ENCODE data around the gene TCF7L2.
"Not testable (repeated sequence)": the region's sequence is repeated elsewhere in the genome, so short reads cannot be mapped to it uniquely, and the experiment has no call there.

The TCF7L2 gene

DNA sequence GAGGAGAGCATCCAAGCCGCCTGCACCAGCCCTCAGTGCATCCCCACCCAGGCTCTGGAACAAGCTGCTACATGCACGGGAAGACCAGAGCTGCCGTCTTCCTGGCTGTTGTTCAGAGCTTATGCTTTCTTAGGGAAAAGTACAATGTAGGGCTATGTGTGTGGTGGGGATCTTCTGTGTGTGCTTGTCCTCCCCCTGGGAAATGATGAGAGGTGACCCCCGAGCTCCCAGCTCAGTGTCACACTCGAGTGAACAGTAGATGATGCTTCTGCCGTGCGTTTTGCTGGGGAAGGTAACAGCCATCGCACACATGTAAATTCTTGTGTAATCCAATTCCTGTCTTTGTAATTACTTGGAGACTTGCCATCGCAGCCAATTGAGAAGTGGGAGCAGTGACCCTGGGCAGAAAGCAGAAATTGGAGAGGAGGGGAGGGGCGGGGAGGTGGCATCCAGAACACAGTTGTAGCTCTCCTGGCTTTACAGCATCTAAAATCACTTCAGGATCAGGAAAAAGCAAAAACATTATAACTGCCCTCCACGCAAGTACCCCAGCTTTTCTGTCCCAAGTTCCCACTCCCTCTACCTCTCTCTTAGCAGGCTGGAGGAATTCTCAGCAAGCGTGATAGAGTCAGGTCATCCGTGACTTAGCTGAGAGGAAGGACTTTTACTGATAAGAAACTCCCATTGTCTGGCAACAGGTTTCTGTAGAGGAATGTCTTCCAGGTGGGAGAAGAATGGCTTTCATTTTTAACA is 149.6 kb downstream of the TCF7L2 start:
- peak; percentile 52 for DNase-seq

GRCh38 chr10:113100281-113100680 is 150.2 kb downstream of the TCF7L2 start:
- DNase-seq: no peak

GRCh38 chr10:113103131-113103840 is 153.2 kb downstream of the TCF7L2 start:
- peak; percentile 79 for DNase-seq

DNA sequence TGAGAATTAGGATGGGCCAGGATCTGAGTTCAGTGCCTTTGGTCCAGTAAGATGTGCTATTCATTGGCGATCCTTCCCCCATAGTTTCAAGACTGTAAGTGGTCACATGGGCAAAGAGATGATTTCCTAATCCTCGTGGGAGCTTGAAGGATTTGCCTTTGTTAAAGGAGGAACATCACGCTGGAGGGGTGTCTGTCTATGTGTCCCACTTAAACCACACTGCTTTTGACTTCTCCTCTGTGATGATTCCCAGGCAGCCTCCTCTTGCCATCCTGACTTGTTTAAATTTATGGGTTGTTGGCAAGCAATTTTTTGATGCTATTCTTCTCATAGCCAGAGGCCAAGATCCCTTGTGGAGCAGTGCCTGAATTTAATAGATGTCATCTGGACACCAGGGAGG is 154.0 kb downstream of the TCF7L2 start:
- DNase-seq: peak; percentile 51

DNA sequence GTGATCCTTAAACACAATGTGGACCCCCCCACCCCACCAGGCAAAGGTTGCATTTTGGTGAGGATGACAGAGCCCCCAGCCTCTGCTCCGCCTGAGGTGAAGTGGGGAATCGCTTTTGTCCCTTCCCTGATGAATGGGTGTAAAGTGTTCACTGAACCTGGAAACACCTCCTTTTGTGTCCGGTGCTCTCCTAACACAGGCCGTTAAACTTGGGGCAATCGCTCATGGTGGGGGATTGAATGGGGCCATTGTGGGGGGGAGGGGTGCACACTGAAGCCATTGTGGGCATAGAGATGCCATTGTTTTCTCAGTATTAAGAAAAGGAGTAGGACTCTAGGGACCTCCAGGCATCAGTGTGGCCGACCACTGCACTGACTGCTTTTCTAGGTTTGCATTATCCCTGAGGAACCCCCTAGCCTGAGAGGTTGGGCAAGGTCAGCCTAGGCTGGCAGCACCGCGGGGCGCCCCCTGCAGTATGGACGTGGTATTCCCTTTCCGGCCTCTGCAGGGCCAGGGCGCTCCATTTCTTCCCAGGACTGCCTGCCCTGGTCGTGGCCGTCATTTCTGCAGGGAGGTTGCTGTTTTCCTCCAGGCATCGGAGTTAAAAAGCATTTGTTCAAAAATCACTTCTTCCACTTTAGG is 158.3 kb downstream of the TCF7L2 start:
- no peak for DNase-seq

DNA sequence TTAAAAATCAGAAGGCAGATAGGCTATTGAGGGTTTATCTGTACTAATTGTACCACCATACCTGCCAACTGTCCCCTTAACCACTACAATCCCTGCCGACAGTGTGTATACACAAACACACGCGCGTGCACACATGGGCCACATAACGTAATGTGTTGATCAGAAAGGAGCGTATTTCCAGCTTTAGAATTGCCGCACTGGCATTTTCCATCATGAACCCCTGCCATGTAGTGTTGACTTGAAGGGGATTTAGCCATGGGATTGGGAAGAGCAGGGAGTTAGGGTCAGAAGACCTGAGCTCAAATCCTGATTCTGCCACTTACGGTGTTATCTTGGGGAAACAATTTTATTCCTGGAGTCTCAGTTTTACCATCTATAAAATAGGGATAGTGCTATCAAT is 158.9 kb downstream of the TCF7L2 start:
- DNase-seq: no peak

DNA sequence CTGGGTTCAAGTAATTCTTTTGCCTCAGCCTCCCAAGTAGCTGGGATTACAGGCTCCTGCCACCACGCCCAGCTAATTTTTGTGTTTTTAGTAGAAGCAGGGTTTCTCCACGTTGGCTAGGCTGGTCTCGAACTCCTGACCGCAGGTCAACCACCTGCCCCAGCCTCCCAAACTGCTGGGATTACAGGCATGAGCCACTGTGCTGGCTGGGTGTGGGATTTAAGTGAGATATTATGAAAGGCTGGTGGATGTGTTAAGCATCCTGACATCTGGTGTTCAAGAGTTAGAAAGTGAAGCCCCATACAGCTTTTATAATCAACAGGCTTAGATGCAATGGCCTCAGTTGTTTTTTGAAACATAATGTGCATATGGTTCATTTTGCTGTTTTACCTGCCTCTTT is 159.4 kb downstream of the TCF7L2 start:
- DNase-seq: not testable (repeated sequence)

DNA sequence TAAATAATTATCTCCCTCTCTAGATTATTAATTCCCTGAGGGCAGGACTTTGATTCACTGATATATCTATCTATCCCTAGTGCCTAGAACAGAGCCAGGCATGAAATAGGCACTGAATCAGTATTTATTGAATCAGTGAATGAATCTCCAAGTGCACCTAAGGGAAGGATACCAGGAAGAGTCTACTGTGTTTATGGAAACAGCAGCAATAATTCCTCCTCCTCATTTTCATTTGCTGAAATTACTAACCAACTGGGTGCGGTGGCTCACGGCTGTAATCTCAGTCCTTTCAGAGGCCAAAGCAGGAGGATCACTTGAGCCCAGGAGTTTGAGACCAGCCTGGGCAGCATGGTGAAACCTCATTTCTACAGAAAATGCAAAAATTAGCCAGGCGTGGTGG is 161.2 kb downstream of the TCF7L2 start:
- DNase-seq: no peak

GRCh38 chr10:113111900-113112853 is 162.1 kb downstream of the TCF7L2 start:
- peak; percentile 48 for DNase-seq

GRCh38 chr10:113113241-113113640 is 163.2 kb downstream of the TCF7L2 start:
- no peak for DNase-seq

DNA sequence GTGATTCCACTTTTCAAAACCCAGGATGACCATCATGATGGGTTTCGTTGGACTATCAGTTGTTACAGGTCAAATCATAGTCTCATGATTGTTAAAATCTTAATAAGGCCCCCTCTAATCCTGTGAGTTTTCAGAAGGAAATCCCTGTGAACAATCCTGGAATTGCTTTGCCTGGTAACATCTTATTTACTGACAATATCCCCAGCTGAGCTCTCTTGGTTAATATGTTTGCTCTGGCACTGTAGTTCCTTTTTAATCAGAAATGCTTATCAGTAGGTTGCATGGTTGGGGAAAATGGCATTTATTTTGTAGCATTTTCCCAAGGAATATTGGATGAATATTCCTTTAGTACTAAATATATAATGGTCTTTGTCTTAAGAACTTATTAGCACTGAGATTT is 163.9 kb downstream of the TCF7L2 start:
- no peak for DNase-seq

DNA sequence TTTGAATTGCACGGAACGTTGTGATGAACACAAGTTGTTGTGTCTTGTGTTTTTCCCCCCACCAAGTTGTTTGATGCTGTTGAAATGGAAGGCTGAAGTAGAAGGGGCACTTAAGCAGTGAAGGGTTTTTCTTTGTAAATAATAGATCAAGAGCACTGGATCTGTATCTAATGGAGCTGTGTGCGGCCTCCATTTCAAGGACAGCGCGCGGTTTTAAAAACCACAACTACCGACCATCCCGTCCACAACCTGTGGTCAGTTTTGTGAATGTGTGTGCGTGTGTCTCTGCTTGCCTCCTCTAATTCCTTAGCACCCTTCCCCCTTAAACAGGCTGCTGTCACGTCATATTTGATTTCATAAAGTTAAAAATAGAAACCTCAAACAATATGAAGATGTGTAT is 165.5 kb downstream of the TCF7L2 start:
- no peak for DNase-seq

DNA sequence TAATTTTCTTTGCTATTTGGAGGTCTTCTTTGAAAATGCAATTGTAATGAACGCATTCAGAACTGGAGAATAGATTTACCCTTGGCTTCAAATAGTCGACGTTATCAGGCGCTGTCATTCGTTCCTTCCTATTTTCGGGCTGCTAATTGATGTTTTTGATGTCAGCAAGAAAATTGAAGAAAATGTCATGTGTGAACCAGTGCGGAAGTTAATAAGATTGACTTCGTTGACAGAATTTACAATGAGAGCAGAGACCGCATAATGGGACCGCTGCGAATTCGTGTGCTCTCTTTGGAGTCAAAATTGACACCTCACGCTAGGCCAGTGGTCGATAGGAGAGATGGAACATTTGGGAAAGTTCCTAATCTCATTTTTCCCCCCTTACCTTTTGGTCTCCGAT is 168.8 kb downstream of the TCF7L2 start:
- DNase-seq: no peak

DNA sequence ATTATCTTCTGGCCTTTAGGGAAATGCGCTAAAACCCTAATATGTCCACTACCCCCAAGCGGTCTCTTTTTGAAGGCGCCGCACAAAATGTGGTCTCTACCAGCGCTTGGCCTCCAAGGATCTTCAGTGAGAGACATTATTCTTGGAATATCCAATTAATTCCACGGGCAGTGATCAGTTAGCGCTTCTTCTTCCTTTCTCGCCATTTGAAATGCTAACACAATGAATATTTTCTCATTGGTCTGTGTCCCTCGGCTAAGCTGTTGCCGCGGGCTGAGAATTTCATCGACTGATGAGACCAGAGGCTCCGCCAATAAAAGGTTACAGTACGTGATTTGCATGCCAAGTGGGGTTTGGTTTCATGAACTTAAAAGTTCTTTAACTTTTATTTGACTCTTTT is 169.8 kb downstream of the TCF7L2 start:
- DNase-seq: no peak

DNA sequence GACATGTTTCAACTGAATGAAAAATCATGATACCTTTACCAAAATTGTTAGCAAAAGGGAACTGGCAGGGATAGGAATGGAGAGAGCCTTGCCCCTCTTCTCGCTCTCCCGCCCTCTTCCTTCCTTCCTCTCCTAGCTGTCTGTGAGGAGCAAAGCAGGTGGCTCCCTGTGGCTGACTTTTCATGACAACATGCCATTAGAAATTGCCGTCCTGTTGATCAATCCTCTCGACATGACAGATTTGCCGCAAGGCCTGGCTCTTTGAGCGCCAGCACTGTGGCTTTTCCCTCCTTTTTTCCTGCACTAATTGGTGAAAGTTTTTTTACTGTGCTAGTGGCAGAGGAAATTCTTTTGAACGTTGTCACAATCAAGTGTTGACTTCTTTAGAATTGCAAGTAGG is 171.1 kb downstream of the TCF7L2 start:
- DNase-seq: no peak

DNA sequence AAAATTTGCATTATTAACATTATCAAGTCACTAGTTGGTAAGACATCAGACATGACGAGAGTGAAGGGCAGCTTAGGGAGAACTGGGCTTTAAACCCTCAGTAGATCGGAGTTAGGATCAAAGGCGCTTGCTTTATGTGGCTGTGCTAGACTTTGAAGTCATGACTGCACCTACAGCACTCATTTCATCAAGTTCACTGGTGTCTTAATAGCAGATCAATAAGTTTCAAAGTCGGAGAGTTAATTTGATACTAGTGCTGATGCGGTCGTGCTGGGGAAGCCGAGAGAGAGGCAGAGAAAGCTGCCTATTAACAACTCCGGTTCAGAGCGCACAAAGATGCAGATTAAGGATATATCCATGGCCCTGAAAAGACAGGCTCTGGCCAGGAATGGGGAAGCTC is 172.9 kb downstream of the TCF7L2 start:
- DNase-seq: no peak

DNA sequence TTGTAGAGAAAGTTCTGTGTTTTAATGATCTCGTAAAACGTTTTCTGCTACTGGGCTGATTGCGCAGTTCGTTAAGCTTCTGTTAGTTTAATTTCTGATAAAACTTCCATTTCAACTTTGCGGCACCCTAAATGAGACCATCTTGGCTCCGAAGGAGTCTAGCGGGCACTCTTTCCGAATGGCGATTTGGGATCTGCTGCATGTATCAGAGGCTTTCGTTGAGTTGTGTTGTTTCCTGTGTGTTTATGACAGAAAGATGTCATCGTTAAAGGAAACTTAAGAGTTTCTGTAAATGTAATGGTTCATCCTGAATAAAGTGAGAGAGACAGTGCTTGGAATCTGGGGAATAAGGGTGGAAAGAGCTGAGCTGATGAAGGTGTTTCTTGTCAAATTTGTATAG is 174.7 kb downstream of the TCF7L2 start:
- no peak for DNase-seq

DNA sequence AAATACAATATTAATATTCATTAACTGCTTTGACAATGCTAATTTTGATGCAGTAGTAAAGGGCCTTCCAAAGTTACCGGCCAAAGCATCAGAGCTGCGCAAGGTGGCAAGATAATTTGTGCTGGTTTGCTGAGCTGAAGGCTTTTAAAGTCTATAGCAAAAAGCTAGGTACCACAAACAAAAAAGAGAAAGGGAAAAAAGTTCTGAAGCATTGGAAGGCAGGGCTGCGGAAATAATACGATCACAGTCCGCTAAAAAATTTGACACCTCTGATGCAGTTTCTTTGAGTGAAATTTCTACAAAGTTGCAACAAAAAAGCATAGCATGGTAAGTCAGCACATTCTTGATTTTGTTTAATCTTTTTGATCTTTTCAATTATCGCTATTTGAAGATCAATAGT is 175.6 kb downstream of the TCF7L2 start:
- DNase-seq: no peak

DNA sequence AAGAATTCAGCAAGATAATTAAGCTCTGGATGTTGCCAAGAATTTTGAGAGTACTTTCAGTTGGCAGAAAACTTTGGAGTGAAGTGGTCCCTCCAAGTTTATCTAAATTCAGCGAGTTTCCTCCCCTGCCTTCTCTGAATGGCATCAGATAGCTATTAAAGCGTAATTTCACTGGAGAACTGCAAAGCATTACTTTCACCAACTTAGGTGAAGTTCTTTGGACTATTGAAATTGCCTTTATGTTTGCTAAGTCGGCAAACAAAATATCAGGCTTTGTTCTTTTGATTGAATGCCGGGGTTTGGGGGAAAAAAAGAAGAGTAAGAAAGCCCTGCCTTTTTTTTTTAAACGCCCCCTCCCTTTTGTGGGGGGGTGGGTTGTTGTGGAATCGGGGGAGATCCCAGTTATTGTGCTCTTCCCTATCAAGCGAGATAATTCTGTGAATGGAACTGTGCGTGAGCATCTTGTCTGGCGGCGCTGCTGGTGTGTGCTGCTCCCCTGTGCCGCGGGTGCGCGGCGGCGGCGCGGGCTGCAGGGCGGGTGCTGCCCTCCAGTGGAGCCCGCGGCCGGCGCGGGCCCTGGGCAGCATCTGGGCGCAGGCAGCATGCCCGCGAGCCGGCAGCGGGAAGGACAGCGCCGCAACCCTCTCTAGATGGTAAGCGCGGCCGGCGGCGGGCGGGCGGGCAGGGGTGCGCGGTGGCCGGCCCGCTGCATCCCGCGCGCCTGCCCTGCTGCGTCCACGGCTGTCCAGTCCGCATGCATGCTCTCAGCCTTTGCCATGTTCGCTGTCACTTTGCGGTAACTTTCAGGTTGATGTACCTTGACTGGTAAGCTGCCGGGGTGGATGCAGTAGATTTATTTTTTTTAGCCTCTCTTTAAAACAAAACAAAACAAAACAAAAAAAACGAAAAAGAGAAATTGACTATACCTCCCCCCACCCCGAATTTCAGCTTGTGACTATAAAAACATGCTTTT is 176.5 kb downstream of the TCF7L2 start:
- DNase-seq: peak; percentile 76

DNA sequence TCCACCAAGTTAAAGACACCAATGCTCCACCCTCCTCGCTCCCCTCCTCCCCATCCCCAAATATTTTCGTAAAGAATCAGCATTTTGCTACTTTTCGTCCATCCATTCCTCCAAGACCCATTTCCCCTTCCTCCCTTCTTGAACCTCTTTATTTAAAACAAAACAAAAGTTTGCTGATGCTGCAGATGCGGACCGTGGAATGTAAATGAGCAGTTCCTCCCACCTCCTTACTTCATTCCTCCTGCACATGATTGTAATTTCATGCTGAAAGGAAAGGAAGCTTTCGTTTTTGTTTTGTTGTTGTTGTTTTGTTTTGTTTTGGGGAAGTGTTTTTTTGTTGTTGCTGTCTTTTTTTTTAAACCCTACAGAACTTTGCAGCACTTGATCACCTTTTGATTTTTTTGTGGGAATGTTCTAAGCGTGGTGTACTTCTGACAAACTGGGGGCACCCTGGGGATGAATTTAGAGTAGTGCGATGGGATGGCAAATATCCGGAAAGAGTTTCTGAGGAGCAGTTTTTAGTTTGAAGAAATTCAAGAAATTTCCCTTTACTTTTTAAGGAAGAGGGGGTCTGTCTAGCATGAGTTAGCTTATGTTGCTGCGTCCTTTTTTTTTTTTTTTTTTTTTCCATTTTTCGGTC is 177.3 kb downstream of the TCF7L2 start:
- no peak for DNase-seq

GRCh38 chr10:113127901-113128283 is 177.8 kb downstream of the TCF7L2 start:
- DNase-seq: no peak
